ENCODE measurements around the gene SLC38A8.

The SLC38A8 gene

DNA sequence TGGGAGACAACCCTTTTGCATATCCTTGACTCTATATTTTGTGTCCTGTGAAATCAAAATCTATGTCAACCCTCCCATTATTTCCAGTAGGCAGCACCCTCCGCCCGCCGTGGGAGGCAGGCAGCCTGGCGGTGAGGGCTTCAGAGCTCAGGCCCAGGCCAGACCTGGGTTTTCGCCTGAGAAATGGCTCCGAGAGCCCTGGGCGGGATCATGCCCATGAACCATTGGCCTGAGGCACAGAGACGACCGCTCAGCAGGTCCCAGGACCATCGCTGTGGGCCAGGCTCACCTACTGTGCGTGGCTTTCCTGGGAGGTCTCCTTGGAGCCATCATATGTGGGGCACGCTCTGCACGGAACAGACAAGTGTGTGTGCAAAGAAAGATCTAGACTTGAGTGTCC is 6.3 kb upstream of the SLC38A8 start:
- DNase-seq (ENCODE audit: low spot score), result no peak

DNA sequence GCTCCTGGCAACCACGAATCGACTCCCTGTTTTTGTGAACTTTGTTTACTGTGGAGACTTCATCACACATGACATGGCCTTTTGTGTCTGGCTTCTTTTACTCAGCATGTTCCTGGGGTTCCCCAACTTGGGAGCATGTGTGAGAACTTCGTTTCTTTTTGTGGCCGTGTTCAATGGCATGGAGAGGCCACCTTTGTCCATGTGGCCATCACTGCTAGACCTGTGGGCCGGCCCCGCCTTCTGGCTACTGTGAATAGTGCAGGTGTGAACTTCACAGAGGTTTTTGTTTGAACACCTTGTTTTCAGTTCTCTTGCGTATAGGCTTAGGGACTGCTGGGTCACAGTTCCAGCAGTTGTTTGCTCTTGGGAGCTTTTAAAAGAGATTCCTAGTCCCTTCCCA is 5.7 kb upstream of the SLC38A8 start:
- no peak for DNase-seq (ENCODE audit: low spot score)

DNA sequence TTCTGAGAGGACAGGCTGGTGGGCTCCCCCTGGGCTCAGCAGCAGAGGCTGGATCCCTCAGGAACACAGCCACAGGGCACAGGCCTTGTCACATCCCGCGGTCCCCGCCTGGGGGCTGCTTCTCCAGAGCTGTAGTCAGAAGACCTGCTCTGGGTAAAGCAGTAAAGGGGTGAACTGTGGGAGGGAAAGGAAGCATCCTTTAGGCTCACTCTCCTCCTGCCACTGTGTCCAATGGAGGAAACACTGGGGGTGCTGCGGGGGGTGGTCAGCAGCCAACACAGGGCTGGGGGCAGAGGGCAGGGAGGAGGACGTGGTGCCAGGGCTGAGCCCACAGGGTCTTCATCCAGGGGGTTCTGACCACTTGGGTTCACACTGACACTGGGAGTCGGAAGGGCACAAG is 5.0 kb upstream of the SLC38A8 start:
- DNase-seq (ENCODE audit: low spot score), result no peak

DNA sequence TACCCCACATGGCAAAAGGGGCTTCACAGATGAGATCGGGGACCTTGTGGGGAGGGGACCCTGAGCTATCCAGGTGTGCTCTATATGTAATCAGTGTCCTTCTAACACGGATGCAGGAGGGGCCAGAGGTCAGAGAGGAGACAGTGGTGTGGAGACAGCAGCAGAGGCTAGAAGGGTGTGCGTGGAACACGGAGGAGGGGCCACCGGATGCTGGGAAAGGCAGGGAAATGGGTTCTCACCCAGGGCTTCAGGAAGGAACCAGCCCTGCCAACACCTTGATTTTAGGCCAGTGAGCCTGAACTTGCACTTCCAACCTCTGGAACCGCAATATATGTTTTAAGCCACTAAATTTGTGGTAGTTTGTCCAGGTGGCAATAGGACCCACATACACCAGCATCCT is 4.6 kb upstream of the SLC38A8 start:
- DNase-seq (ENCODE audit: low spot score), result no peak

DNA sequence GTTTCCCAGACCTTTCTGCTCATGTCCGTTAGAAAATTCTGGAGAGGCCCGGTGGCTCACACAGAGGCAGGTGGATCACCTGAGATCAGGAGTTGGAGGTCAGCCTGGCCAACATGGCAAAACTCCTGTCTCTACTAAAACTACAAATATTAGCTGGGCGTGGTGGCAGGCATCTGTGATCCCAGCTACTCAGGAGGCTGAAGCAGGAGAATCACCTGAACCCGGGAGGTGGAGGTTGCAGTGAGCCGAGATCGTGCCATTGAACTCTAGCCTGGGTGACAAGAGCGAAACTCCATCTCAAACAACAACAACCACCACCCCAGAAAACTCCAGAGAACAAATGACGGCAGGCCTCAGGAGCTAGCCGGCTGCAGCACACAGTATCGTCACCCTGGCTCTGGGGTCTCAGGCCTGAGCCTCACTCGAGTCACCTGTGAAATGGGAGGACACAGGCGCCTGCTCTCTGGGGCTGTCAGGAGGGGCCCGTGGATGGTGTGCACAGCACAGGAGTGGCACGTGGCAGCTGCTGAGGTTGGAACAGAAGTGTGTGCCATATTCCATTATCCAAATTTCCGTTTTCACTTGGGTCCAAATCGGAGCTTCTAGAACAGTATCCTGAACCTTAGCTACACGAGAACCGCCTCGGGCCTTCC is 3.3 kb upstream of the SLC38A8 start:
- no peak for DNase-seq (ENCODE audit: low spot score)

DNA sequence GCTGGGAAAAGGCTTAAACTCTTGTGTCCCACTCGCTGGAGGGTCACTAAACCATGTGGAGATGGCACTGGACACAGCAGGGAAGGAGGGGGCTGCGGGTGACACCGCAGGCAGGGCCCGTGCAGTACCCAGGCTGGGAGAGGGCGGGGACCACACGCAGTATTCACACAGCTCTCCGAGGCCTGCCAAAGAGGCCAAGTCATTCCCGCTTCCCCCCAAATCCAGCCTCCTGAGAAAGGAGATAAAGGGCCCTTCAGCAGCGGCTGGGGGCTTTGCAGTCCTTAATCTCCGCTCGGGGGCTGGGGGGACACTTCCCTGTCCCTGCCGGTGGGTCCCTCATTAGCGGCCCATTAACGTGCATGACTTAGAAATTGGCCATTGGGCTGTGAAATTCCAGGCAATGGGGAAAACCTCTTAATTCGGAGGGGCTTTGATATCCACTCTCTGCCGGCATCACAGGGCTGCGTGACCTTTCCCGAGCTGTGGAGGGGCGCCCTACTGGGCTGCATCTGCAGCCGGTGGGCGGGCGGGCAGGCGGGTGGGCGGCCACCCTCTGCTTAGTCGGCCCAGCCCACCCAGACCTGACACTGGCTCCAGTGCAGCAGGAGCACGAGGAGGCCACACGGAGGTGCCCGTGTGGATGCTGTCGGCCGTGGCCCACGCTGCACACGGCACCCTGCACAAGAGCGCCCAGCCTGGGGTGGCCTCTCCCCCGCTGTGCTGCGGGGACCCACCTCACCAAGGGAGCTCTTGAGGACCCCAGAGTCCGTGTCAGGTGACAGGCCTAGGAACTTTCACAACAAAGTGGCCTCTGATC is 2.6 kb upstream of the SLC38A8 start:
- no peak for DNase-seq (ENCODE audit: low spot score)

DNA sequence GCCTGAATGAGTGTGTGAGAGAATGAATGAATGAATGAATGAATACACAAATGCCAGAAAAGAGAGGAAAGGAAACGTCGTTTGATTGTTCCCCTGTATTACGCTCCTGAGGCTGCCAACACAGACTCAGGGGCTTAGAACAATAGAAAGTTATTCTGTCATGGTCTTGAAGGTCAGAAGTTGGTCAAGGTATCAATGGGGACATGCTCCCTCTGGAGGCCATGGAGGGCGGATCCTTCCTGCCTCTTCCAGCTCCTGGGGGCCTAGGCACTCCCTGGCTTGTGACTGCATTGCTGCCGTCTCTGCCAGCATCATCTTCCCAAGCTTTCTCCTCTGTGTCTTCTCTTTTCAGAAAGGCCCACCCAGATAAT is 1.5 kb upstream of the SLC38A8 start:
- no peak for DNase-seq (ENCODE audit: low spot score)

DNA sequence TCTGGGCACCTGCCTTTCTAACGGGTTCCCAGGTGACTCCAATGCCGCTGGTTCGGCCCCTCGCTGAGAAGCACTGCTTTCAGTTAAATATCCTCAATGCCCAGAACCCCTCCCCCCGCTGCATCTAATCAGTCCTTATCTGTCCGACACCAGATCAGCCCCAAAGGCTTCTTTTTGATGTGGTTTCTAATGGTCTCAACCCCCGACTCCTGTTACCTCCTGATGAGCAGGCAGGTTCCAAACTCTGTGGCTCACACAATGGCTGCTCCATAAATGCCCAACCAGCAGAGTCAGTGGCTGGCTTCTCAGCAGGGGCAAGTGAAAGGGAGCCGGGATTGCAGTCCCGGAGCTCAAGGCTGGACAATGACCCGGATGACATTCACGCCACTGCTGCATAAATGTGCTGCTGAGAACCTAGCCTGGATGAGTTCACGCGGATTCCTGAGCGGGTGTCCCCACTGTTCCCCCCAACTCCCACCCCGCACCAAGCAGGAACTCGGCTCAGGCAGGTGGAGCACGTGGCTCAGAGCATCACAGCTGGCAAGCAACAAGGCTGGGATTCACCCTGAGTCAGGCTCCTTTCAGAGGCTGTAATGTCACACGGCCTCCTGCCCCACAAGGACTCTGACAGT is 1.0 kb upstream of the SLC38A8 start:
- DNase-seq (ENCODE audit: low spot score), result no peak

DNA sequence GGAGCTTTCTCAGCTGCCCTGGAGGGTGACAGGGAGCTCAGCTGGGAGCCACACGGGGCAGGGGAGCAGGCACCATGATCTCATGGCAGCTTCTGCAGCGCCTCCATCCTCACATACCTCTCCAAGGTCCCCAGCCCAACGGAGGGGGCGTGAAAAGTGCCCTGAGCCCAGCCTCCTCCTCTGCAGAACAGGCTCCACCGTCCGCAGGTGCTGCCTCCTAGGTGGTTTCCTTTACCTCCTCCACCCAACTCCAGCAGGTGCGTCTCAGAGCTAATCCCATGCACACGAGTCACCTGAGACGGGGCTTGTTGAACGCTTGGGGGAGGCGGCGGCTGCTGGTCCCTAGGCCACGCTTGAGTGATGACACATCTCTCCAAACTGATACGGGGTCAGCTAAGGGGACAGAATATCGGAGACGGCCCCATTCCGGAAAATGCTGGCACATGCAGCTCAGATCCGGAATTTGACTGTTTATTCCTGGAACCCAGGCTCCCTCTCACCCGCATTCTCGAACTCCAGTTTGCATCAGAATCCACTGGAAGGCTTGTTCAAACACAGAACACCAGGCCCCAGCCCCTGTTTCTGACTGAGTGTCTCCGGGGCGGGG is 387 bp upstream of the SLC38A8 start:
- no peak for DNase-seq (ENCODE audit: low spot score)

DNA sequence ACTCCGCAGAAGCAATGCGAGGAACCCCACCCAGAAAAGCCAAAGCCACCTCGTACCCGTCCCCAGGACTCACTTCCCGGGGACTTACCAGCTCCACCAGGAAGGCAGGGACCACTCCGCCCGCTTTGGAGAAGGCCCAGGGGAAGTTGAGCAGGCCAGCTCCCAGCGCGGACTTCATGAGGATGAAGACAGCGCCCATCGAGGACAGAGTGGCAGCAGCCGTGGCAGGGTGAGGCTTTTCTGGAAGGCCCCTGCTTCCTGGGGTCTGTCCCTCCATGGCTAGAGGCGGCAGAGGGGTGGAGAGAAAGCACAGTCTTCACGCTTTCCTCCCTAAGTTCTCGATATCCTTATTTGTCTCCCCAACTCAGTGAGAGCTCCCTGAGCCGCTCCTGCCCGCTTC is 714 bp downstream of the SLC38A8 start:
- no peak for DNase-seq (ENCODE audit: low spot score)

DNA sequence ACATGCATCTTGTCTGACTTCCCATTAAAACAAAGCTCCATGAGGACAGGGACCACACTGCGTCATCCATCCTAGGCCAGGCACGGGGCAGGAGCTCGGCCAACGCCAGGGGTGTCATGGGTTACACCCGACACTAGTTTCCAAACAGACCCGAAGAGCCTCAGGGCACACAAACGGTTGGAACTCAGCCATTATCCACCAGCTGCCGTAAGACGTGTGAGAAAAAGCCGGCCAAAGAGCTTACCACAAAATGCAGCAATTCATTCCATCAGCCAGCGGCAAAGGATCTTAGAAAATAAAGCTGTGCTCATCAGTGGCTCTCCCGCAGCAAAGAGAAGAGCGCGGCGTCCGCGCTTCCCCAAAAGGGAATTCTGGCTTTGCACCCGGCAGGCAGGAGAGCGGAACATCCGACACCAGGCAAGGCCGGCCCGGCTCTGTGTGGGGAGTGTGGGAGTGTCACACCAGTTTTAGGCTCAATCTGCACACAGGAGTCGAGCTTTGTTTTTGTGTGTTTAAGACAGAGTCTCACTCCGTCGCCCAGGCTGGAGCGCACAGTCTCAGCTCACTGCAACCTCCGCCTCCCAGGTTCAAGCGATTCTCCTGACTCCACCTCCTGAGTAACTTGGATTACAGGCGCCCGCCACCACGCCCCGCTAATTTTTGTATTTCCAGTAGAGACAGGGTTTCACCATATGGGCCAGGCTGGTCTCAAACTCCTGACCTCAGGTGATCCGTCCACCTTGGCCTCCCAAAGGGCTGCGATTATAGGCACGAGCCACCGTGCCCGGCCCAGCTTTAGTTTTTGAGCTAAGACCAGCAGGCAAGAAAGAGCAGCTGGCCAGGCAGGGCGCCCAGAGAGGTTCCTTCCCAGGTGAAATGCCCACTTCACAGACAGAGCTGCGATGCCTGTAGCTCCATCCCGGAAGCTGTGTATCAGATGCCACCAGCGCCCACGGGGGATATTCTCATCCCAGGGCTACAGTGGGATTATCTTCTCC is 1.5 kb downstream of the SLC38A8 start:
- DNase-seq (ENCODE audit: low spot score), result no peak

DNA sequence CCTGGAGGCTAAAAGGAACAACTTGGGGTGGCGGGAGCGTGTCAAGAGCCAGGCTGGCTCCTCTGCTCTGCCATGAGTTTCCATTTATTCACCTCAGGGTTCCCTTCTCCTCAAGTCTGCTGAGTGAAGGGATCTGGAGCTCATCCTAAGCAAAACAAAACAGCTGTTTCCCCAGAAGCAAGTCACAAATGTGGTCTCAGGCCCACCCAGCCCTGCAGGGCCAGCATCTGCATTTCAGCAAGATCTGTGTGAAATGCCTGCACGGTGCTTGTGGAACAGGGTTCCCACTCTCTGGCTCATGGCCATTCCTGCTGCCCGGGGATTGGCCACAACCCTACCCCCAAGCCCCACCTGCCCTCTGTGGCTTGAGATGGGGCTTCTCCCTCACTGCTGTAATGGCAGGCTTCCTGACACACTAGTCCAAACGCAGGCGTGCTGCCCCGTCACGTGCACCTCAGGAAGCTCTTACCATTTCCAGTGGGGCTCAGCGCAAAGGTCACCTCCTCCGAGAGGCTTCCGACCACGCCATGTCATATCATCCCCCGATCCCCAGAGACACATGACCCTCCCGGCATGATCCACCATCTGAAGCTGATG is 2.3 kb downstream of the SLC38A8 start:
- no peak for DNase-seq (ENCODE audit: low spot score)

DNA sequence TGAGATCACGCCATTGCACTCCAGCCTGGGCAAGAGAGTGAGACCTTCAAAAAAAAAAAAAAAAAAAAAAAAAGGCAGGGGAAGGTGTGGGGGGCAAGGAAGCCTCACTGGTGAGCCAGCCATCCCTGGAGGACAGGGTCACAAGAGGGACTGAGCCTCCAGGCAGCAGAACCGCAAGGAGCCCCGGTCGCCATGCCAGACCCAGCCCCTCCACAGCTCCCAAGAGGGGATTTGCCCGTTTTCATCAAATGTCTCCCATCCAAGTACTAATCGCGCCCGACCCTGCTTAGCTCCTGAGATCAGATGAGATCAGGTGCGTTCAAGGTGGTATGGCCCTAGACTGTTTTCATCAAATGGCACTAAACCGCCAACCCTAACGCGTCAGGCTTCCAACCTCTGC is 2.9 kb downstream of the SLC38A8 start:
- no peak for DNase-seq (ENCODE audit: low spot score)

DNA sequence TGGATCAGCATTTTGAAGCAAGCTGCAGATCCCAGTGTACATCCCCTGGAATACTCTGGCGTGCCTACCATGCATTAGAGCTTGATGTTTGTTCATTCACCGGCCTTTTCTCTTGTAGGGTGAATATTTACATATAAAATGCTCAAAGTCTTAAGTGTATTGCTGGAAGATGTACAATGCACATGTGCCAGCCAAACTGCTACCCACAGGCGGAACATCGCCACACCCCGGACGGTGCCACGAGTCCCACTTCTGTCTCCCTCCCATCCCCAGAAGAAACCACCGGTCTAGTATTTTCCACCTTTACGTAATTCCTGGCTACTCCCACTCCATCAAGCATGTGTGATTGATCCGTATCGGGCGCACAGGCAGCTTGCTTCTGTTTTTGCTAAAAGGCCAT is 4.1 kb downstream of the SLC38A8 start:
- no peak for DNase-seq (ENCODE audit: low spot score)

DNA sequence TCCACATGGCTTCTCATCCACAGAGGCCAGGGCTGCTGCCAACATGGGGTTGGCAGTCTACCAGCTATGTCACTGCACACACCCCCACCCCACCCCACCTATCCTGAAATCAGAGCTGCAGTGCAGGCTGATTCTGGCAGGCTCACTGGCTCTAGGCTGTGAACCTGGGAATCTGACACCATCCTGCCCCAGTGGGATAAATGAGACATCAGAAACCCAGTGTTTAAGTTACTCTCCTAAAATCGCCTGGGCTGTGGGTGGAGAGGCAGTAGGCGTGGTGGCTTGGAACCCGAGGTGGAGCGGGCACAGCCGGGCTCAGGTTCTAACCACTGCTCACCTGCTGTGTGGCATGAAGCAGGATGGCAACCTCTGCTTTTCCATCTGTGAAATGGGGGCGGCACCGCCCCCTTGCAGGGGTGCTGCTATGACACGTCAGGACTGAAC is 5.6 kb downstream of the SLC38A8 start:
- DNase-seq (ENCODE audit: low spot score), result no peak

DNA sequence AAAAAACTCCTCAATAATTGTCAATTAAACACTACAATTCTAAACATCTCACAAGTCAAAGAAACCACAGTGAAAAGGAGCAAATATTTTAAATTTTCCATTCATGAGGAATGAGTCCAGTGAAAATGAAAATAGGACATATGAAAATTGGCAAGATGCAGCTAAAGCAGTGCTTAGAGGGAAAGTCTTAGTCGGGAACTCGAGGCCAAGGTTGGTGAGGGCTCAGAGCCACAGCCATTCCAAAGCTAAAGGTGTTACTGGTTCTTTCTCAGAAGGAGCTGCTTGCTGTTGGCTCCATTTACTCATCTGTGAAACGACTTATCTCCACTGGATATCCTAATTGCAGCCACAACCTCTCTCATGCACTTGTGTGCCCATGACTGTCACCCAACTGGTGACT is 6.5 kb downstream of the SLC38A8 start:
- no peak for DNase-seq (ENCODE audit: low spot score)

DNA sequence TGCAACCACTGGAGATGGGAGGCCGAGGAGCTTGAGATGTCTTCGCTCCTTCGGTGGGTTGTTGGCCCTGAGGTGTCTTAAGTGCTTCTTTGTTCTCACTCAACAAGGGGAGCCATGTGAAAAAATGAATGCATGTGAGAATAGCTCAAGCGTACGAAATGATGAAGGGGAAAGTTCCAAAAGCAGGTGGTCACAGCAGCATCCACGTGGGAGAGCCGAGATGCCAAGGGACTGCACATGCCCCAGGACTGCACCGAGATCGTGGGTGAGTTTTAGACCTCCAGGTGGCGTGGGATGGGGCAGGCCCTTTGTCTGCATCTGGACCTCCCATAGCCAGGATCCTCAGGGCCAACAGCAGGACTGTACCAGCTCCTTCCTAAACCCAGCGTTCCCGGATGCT is 8.1 kb downstream of the SLC38A8 start:
- no peak for DNase-seq (ENCODE audit: low spot score)

DNA sequence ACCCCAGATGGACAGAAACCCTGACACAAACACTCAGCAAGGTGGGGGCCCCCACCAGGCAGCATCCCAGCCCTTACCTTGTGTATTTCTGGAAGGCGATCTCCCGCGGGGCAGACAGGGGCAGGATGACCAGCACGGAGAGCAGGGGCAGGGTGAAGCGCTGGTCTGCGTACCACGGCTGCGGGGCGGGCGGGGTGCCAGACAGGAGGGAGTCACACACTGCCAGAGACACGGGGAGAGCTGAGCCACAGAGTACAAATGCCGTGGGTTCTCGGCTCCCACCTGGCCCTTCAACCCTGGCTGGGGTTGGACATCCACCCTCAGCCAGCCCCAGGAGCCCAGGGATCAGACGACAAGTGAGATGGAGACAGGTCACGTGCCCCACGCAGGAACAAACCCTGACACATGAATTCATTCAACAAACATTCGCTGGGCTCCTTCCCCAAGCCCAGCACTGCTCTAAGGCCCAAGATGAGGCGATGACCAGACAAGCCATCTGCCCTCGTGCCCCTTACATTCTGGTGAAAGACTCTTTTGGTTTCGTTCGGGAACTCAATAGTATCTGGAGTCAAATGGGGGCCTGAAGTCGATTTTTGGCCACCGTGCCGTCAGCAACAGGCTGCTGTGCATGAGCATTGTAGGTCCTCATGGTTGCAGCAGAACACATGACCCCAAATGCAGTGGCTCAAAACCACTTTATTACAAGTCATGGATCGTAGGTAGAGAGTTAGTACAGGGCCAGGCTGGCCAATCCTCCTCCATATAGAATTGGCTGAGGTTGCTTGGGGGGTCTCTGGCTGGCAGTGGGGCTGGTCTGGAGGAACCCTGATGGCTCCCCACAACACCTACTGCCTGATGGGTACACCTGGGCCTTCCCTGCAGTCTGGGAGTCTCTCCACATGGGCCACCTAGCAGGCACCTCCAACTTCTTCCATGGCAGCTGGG is 9.1 kb downstream of the SLC38A8 start:
- no peak for DNase-seq (ENCODE audit: low spot score)

DNA sequence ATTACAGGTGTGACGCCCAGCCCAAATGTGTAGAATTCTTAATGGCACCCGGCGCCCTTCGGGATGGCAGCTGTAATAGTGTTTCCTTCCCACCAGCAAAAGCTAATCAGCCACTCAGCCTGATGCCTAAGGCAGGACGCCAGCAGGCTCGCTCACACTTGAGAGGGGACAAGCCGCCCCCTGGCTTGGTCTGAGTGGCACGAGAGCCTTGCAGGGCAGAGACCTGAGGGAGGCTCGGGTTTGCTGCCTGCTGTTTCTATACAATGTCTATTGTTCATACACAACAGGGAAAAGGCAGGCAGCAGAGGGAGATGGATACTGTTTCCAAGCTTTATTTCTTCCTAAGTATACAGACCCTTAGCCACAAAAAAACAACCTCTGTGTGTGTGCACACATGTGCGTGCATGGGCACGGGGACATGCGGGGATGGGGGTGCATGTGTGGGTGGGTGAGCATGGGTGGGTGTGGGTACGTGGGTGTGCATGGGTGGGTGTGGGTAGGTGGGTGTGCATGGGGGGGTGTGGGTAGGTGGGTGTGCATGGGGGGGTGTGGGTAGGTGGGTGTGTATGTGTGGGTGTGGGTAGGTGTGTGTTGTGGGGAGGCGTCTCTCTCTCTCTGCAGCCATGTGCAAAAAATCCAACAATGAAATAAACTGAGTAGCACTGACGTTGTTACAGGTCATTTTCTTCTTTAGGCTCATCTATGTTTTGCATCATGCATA is 10.0 kb downstream of the SLC38A8 start:
- DNase-seq (ENCODE audit: low spot score), result no peak

DNA sequence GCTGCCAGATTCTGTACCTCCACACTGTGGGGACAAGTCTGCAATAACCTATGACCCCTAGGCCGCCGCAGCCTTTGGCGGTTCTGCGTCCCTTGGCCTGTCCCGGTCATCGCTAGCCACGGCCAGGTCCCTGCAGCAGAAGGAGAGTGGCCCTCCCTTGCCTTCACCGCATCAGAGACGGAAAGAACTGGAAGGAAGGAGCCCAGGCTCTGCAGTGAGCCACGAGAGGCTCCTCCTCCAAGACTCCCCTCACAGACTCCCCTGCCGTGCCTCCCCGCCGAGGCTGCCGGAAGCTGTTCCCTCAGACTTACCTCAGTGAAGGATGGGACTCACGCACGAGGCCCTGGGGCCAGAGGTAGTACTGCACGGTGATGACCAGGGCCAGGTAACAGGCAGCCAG is 11.0 kb downstream of the SLC38A8 start:
- no peak for DNase-seq (ENCODE audit: low spot score)
